GM11168 (cell line): Measurements from ENCODE around the gene NALCN.
"Not testable (repeated sequence)": the region's sequence is repeated elsewhere in the genome, so short reads cannot be mapped to it uniquely, and the experiment has no call there.

Experiments used
- in situ Hi-C: fragments of 300-500 bp; cut with MboI; formaldehyde crosslinking; loops from one replicate; pipeline ENCODE4 v1.12.0; 2022; ENCODE audit warnings: low sequenced_read_pairs; ENCODE audit not compliant: unreplicated experiment

NALCN gene

GRCh38 chr13:101346161-101346560 is 70.1 kb downstream of the NALCN start:
- in situ Hi-C loops, result no loop called here

- in situ Hi-C loops, result no loop called here
Measured at GRCh38 chr13:101343128-101343787, 73.0 kb downstream of the NALCN start.

GRCh38 chr13:101341464-101341863 is 74.8 kb downstream of the NALCN start:
- in situ Hi-C loops, result no loop called here

GRCh38 chr13:101339202-101339601 is 77.1 kb downstream of the NALCN start:
- in situ Hi-C loops, result no loop called here

GRCh38 chr13:101332583-101332982 is 83.7 kb downstream of the NALCN start:
- in situ Hi-C loops, result no loop called here

GRCh38 chr13:101331731-101332130 is 84.6 kb downstream of the NALCN start:
- in situ Hi-C loops, result no loop called here

- in situ Hi-C loops, result no loop called here
Measured at GRCh38 chr13:101327871-101328270, 88.4 kb downstream of the NALCN start.

GRCh38 chr13:101326710-101327109 is 89.6 kb downstream of the NALCN start:
- in situ Hi-C loops, result no loop called here

- in situ Hi-C loops, result no loop called here
Measured at GRCh38 chr13:101325423-101325822, 90.9 kb downstream of the NALCN start.

GRCh38 chr13:101323601-101324000 is 92.7 kb downstream of the NALCN start:
- in situ Hi-C loops, result no loop called here

GRCh38 chr13:101317986-101318523 is 98.3 kb downstream of the NALCN start:
- in situ Hi-C loops, result no loop called here

- in situ Hi-C loops, result not testable (repeated sequence)
Measured at GRCh38 chr13:101313479-101313878, 102.8 kb downstream of the NALCN start.

GRCh38 chr13:101309014-101309619 is 107.2 kb downstream of the NALCN start:
- in situ Hi-C loops, result no loop called here

- in situ Hi-C loops, result no loop called here
Measured at GRCh38 chr13:101308247-101309013, 107.9 kb downstream of the NALCN start.

GRCh38 chr13:101307181-101307701 is 109.1 kb downstream of the NALCN start:
- in situ Hi-C loops, result no loop called here

- in situ Hi-C loops, result no loop called here
Measured at GRCh38 chr13:101306773-101307172, 109.5 kb downstream of the NALCN start.

- in situ Hi-C loops, result no loop called here
Measured at GRCh38 chr13:101305981-101306411, 110.3 kb downstream of the NALCN start.

GRCh38 chr13:101303521-101303920 is 112.8 kb downstream of the NALCN start:
- in situ Hi-C loops, result no loop called here

GRCh38 chr13:101301053-101301452 is 115.3 kb downstream of the NALCN start:
- in situ Hi-C loops, result no loop called here

- in situ Hi-C loops, result no loop called here
Measured at GRCh38 chr13:101300531-101300930, 115.8 kb downstream of the NALCN start.

- in situ Hi-C loops, result no loop called here
Measured at GRCh38 chr13:101298517-101298916, 117.8 kb downstream of the NALCN start.
